Lung microvascular endothelial cell (primary cell): ENCODE measurements around the gene TMEM243. TPM values are rescaled to one million over a fixed set of nuclear protein-coding genes. Genes with fewer than 3 reads are reported as not detected.
"Not testable (repeated sequence)": the region's sequence is repeated elsewhere in the genome, so short reads cannot be mapped to it uniquely, and the experiment has no call there.

Experiments used
- DNase-seq, 2 donors: peaks; one replicate each; pipeline versions ENCODE4 v3.0.0 to v3.0.0-alpha.2; 2010; ENCODE audit warnings: low read depth in 2 of 2
- total RNA-seq: library from RNA; depleted of rRNA; stranded (reverse); fragments of >200 nt; gene quantifications from 2 replicates; pipeline ENCODE4 v1.2.1, GENCODE V29; 2014

Gene TMEM243
- total RNA-seq, 1 donor from 2014 or later: 4.2 TPM

DNA sequence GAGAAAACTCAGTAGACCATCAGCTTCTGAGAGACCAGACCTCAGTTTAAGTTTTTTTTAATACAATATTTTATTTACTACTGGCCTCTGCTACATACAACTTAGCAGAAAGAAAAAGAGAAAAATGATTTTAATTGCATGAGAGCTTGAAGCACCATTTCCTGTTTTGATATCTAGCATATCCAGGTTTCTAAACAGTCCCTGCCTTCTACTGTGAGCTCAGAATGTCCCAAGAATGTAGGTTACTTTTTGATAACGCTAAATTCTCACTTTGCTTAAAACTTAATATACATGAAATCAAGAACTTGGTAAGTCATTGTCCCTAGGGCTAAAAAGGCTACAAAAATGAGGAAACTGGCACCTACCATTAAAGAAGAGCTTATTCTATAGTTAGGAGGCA, 7.0 kb downstream of the TMEM243 start:
- DNase-seq: no peak

DNA sequence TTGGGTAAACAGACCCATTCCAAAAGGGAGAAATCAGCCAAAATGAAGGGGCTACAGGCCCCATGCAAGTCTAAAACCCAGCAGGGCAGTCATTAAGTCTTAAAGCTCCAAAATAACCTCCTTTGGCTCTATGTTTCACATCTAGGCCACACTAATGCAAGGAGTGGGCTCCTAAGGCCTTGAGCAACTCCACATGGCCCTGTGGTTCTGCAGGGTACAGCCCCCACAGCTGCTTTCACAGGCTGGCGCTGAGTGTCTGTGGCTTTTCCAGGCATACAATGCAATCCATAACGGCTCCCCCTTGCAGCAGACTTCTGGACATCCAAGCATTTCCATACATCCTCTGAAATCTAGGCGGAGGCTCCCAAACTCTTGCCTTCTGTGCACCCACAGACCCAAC, 9.0 kb downstream of the TMEM243 start:
- no peak for DNase-seq

GRCh38 chr7:87209295-87209924, 10.1 kb downstream of the TMEM243 start:
- DNase-seq: no peak

DNA sequence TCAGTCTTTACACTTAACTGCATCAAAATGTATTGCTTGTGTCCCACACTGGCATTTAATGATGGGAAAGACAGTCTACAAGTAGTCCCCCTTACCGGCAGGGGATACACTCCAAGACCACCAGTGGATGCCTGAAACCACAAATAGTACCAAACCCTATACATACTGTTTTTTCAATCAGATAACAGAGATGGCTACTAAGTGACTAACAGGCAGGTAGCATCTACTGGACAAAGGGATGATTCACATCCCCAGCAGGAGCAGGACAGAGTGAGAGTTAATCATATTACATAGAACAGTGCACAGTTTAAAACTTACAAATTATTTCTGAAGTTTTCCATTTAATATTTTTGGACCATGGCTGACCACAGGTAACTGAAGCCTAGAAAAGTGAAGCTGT, 13.2 kb downstream of the TMEM243 start:
- peak in 1 of 2 donors; percentile 13 for DNase-seq

DNA sequence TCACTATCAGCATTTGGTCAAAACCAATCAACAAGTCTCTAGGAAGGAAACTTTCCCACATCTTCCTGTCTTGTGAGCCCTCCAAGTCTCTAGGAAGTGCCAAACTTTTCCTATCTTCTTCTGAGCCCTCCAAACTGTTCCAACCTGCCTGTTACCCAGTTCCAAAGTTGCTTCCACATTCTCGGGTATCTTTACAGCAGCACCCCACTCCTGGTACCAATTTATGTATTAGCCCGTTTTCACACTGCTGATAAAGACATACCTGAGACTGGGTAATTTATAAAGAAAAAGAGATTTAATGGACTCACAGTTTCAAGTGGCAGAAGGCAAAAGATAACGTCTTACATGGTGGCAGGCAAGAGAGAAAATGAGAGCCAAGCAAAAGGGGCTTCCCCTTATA, 13.8 kb downstream of the TMEM243 start:
- not testable (repeated sequence) for DNase-seq

- no peak for DNase-seq
These were observed 14.6 kb downstream of the TMEM243 start for GRCh38 chr7:87204933-87205332.

GRCh38 chr7:87203929-87204328, 15.6 kb downstream of the TMEM243 start:
- not testable (repeated sequence) for DNase-seq

- no peak for DNase-seq
These were observed 16.8 kb downstream of the TMEM243 start for GRCh38 chr7:87202705-87203104.

GRCh38 chr7:87202208-87202607, 17.3 kb downstream of the TMEM243 start:
- DNase-seq: no peak

GRCh38 chr7:87199700-87200450, 19.7 kb downstream of the TMEM243 start:
- peak in 1 of 2 donors; percentile 45 for DNase-seq

- no peak for DNase-seq
These were observed 20.3 kb downstream of the TMEM243 start for GRCh38 chr7:87199241-87199640.

GRCh38 chr7:87193912-87194311, 25.6 kb downstream of the TMEM243 start:
- no peak for DNase-seq

DNA sequence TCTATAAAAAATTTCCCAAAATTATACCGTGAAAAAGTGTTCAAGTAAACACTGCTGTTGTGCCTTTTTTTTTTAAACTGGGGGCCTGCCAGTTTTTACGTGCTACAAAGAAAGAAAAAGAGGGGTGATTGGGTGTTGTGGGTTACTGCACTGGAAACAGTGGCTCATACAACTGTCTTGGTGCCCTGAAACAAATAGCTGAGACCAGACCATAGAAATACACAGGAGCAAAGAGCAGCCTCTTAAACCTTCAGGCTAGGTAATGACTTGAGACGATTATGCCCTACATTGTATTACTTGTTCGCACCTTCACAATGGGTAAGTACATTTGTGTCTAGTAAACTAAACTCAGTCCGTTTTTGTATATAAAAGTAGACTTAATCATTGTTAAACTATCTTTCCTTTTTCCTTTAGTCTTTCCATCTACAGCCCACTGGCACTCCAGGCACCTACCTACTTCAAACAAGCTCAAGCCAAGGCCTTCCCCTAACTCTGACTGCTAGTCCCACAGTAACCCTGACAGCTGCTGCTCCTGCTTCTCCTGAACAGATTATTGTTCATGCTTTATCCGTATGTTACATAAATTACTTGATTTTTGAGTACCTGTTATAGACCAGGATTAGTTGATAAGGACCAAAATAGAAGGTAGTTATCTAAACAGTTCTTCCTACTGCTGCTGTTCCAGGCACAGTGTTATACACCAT, 26.6 kb downstream of the TMEM243 start:
- DNase-seq: no peak

GRCh38 chr7:87190783-87191182, 28.7 kb downstream of the TMEM243 start:
- no peak for DNase-seq

- DNase-seq: no peak
These were observed 30.6 kb downstream of the TMEM243 start for GRCh38 chr7:87188930-87189329.

GRCh38 chr7:87187120-87187519, 32.4 kb downstream of the TMEM243 start:
- no peak for DNase-seq

GRCh38 chr7:87179180-87179579, 40.4 kb downstream of the TMEM243 start:
- DNase-seq: no peak

DNA sequence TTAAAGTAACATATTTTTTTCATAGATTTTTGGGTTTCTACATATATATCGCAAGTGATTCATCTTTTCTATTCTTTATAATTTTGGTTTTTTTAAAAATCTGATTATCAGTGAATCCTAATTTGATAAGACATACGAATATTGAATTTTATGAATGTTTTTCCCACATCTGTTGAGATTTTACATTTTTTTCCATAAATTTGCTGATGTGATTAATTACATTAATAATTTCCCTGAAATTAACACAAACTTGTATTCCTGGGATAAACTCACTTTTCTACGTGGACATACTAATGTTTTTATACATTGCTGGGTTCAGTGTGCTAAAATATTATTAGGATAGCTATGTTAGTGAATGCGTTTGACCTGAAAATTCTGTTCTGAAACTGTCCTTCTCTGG, 41.2 kb downstream of the TMEM243 start:
- DNase-seq: no peak

DNA sequence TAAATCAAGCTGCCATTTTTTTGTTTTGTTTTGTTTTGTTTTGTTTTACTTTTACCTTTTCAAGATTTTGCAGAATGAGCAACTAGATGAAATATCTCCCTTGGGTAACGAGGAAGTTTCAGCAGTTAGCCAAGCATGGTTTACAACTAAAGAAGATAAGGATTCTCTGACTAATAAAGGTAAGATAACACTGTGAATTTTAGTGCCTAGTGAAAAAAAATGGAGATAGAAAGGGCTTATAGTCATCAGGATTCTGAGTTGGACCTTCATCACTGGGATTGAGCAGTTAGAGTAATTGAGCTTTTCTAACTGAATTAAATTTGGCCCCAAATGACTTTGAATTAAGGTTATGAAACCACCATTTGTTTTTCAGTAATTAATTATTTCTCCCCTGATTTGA, 46.1 kb downstream of the TMEM243 start:
- DNase-seq: no peak

DNA sequence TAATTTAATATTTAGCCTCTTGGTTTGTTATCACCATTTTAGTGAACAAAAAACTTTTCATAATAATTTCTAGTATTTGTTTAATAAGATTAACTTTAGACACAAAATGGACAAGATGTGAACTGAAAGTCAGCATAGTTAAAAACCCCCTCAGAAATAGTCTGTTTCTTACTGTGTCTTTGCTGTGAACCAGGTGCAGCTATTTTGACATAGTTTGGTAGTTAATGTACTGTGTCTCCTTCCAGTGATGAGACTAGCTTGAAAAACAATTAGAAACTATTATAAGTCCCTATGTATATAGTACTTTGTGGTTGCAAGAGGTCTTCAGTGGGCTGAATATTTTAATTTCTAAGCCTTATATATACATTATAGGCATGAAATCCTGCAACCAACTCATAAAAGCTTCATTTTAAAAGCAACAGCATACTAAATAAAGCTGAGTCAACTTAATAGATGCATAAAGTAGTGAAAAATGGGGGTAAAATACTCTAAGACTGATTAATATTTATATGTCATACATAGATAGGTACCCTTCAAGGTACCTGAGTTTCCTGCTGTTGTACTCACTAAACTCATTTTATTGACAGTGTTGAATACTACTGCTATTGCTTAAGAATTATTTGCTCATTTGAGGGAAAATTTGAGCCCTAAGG, 48.1 kb downstream of the TMEM243 start:
- no peak for DNase-seq

- DNase-seq: no peak
These were observed 48.7 kb downstream of the TMEM243 start for GRCh38 chr7:87170828-87171227.

GRCh38 chr7:87164433-87164832, 55.1 kb downstream of the TMEM243 start:
- no peak for DNase-seq
